Fibroblast of skin of left biceps (primary cell): ENCODE data around the gene FBXW7.
A peak's percentile ranks its signal among the peaks of the same experiment; 100 is the strongest.

ENCODE experiments used
- DNase-seq, 2 experiments: peaks; one replicate each; pipeline ENCODE4 v3.0.0-alpha.2; 2013; ENCODE audit warnings: low read depth in 2 of 2

Gene FBXW7

DNA sequence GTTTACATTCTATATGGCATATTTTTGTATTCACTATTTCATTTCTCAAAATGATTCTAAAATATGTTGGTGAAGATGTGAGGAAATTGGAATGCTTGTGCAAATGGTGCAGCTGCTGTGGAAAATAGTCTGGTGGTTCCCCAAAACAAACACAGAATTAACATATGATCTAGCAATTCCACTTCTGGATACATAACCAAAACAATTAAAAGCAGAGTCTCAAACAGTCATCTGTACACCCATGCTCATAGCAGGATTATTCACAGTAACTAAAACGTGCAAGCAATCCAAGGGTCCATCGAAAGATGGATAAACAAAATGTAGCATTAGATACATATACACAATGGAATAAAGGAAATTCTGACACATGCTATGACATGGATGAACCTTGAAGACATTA is 204.8 kb downstream of the FBXW7 start:
- no peak for DNase-seq

- no peak for DNase-seq
These were observed 207.3 kb downstream of the FBXW7 start for GRCh38 chr4:152328582-152328981.

GRCh38 chr4:152327606-152328453 is 208.1 kb downstream of the FBXW7 start:
- DNase-seq = no peak

DNA sequence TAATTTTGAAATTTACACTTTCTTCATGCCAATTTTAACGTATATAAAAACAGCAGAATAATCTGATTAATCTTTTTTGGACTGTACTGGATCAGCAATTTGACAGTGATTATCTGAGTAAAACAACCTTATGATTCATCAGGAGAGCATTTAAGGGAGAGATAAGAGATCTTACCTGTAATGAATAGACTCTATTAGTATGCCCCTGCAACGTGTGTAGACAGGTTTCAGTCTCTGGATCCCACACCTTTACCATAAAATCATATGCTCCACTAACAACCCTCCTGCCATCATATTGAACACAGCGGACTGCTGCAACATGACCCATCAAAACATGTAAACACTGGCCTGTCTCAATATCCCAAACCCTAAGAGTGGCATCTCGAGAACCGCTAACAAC is 210.1 kb downstream of the FBXW7 start:
- no peak for DNase-seq

- no peak for DNase-seq
These were observed 212.7 kb downstream of the FBXW7 start for GRCh38 chr4:152323221-152323620.

DNA sequence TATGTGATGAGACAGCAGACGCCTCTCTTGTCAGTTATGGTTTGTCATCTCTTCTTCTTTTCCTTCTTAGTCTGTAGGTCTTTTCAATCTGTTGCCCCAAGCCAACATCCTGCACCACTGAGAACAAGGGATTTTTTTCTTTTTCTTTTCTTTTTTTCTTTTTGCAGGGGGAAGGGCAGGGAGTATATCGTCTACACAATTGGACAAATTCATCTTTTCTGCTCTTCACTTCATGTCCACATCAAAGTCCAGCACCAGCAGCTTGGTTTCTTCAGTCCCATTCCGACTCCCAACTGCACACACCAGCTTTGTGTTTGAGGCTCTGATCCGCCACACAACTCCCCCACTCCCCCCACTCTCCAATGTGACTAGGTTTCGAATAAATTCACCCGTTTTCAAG is 213.2 kb downstream of the FBXW7 start:
- no peak for DNase-seq

- no peak for DNase-seq
These were observed 214.0 kb downstream of the FBXW7 start for GRCh38 chr4:152321923-152322322.

- DNase-seq = no peak
These were observed 214.5 kb downstream of the FBXW7 start for GRCh38 chr4:152321398-152321797.

DNA sequence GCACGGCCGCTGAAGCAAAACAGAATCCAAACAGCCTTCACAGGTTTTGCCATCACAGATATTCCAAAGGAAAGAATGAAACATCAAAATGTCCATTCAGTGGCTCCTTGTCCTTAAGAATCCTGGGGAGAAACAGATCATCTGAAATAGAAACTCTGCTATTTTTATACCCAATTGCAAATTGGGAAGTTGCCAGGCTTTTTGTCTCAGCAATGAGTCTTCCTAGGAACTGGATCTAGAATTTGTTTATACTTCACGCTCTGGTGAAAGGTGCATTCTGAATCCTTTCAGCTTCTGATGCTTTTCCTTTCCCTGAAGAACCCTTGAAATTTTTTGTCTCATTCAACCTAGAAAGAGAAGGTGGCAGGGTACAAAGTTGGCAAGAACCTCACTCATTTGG is 218.9 kb downstream of the FBXW7 start:
- DNase-seq = no peak

DNA sequence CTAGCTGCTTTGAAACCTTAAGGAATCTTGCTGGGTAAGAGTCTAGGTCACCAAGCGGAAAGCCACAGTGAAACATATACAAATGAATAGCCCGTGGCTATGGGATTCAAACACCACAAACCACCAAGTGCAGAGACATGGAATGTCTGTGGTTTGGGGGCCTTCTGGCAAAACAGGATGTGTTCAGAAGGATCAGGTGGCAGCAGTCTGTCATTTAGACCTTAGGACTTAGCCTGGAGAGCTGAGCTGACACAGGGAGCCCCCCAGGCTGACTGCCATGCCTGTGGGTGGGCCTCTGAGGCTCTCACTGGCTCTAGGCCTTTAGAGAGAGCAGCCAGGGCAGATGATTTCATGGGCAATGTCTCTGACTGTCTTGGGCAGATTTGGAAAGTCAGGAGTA is 225.6 kb downstream of the FBXW7 start:
- DNase-seq = peak; percentile 17 to 29

GRCh38 chr4:152309418-152309817 is 226.5 kb downstream of the FBXW7 start:
- no peak for DNase-seq

DNA sequence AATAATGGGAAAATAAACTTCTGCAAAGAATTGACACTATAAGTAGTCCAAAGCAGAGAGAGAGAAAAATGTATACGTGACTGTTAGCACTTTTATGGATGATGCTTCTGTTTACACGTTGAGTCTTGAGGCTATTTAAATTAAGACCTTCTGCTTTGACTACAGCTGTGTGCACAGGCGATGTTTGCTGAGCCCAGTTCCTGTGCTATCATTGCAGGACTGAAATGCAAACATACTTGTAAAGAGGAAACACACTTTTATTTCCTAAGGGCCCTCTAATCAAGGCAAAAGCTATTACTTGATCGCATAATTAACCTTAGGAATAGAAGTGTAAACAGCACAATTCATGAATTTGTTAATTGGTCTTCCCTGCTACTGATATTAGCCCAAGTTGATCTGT is 226.9 kb downstream of the FBXW7 start:
- no peak for DNase-seq

DNA sequence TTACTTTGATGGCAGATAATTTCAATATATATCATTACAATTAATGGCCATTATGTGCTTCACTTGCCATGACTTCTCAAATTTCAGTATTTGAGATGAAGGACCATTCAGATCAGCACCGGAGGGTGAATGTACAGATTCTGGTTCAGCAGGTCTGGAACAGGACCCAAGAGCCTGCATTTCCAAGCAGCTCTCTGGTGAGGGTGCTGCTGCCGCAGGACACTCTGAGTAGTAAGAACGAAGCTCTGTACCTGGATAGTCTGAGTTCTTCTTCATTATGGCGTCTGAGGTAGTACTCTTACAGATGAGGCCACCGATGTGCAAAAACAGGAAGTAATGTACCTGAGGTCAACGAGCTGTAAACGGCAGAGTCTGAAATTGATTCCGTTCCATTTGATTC is 228.2 kb downstream of the FBXW7 start:
- DNase-seq = no peak

DNA sequence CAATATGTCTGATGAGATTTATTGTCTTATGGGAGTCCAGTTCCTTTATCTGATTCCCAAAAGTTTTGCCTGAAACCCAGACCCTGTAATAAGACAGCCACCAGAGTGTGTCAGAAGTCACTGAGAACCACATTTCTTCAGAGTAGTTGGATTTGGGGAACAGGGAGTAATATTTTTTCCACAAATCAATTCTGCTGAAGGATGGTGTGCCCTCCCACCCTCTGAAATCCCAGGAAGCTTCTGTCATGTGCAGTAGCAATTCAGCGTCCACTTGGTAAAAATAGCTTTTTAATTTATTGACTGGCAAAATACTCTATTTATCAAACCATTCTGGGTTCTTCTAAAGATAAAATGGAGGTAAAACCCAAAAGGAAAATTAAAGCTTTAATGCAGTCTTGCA is 229.4 kb downstream of the FBXW7 start:
- no peak for DNase-seq

- DNase-seq = no peak
These were observed 231.7 kb downstream of the FBXW7 start for GRCh38 chr4:152304220-152304619.

- DNase-seq = no peak
These were observed 234.5 kb downstream of the FBXW7 start for GRCh38 chr4:152301381-152301780.

- DNase-seq = no peak
These were observed 236.3 kb downstream of the FBXW7 start for GRCh38 chr4:152299553-152299952.

- no peak for DNase-seq
These were observed 239.5 kb downstream of the FBXW7 start for GRCh38 chr4:152296386-152296785.

DNA sequence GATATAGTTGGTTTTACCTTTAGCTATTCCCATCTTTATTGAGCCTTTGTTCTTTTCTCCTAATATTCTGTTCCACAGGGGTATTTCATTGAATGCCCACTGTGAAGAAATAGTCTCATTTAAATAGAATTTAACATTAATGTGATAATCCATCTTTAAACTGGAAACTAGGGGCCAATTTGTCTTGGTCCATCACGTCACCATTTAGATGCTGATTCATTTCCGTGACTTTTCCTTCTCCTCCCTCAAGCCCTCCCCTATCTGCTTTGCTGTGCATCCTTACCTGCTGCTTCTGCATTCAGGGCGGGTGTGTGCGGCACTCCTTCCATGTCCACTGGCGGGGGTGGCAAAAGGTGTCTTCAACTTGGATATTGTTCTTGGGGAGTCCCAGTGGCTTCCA is 241.1 kb downstream of the FBXW7 start:
- no peak for DNase-seq

- no peak for DNase-seq
These were observed 241.6 kb downstream of the FBXW7 start for GRCh38 chr4:152294331-152294730.

DNA sequence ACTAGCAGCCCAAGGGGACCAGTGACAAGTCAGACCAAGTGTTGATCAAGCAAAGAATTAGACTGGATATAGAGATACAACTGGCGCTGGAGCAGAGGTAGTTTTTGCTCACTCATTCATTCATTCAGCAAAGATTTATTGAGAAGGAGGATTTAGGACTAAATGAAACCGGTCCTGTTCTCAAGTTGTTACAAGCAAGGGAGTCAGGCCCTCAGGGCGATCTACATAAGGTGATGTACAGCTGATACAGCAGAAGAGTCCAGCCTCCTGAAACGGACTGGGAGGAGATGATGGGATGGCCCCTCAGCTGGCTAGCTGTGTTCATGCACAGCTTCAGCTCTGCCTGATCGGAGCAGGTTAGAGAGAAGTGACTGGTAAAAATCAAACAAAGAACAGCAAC is 242.4 kb downstream of the FBXW7 start:
- no peak for DNase-seq

- DNase-seq = no peak
These were observed 245.4 kb downstream of the FBXW7 start for GRCh38 chr4:152290366-152290921.

DNA sequence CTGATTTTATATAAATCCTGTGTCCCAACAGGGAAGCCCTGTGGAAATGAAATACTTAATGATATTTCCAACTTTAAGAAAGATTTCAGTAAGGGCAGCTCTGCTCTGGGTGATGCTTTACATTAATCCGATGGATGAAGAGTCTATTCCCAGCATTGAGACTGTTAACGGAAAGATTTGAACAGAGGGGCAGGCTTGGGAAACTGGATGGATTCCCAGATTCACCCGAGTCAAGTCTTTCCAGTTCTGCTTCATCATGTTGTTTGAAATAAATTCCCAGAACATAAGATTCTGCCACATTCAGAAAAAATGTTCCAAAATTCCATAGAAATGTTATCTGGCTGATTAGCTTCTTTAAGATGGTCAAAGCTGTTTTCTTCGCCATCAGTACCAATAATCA is 246.0 kb downstream of the FBXW7 start:
- DNase-seq = no peak

GRCh38 chr4:152289541-152289940 is 246.4 kb downstream of the FBXW7 start:
- DNase-seq = no peak
